Panc1 (cell line): ENCODE data around the gene PRRT3. TPM values are rescaled to one million over a fixed set of nuclear protein-coding genes. Genes with fewer than 3 reads are reported as not detected.

Experiments
- ATAC-seq: fragments of 200-7000 bp; cut with Tn5 transposase; 2 replicates; pipeline ENCODE4 v1.9.1; 2020; ENCODE audit warnings: mild to moderate bottlenecking, moderate library complexity
- BruUV-seq: library from RNA; stranded (reverse); fragments of 400-500 nt; replicated peaks from 2 replicates; lab custom pipeline; 2021; lab: Mats Ljungman, UMichigan
- CTCF ChIA-PET: fragments of 300-600 bp; sonication (Branson Sonifier 250); formaldehyde crosslinking; loops from one replicate; lab custom pipeline; 2022; ENCODE audit warnings: antibody characterized with exemption; lab: Charles Lee
- POLR2A ChIA-PET: fragments of 300-600 bp; sonication (Branson Sonifier 250); formaldehyde crosslinking; loops from one replicate; lab custom pipeline; 2022; ENCODE audit warnings: antibody characterized with exemption; lab: Charles Lee
- DNase-seq: peaks from one replicate; pipeline ENCODE4 v3.0.0-alpha.2; 2010; ENCODE audit warnings: low read depth, low spot score
- H3K27ac ChIP-seq: 2 replicates; pipeline ENCODE4 v1.5.1; 2011; ENCODE audit warnings: mild to moderate bottlenecking, low read length, inconsistent platforms
- H3K27me3 ChIP-seq: fragments of 200-500 bp; sonication (Bioruptor generic); 2 replicates; pipeline ENCODE4 v1.6.0; 2014; ENCODE audit warnings: low read length, inconsistent platforms; ENCODE audit not compliant: control insufficient read depth, insufficient read depth
- H3K36me3 ChIP-seq: fragments of 200-500 bp; sonication (Bioruptor generic); 2 replicates; pipeline ENCODE4 v1.5.1; 2014; ENCODE audit warnings: inconsistent platforms, mild to moderate bottlenecking, low read length, moderate library complexity; ENCODE audit not compliant: control insufficient read depth, insufficient read depth
- H3K4me1 ChIP-seq: 2 replicates; pipeline ENCODE4 v1.5.1; 2011; ENCODE audit warnings: inconsistent platforms, mild to moderate bottlenecking, low read length, moderate library complexity; ENCODE audit not compliant: control insufficient read depth, insufficient read depth
- H3K4me3 ChIP-seq, 2 experiments: 2 replicates each; pipeline ENCODE4 v1.5.1; 2011 to 2012; ENCODE audit warnings: low read depth in 2 of 2, low read length in 2 of 2, mild to moderate bottlenecking in 2 of 2, inconsistent platforms in 1 of 2, moderate library complexity in 1 of 2
- H3K9me3 ChIP-seq: fragments of 200-500 bp; sonication (Bioruptor generic); 2 replicates; pipeline ENCODE4 v1.5.1; 2014; ENCODE audit warnings: low read depth, mild to moderate bottlenecking, inconsistent platforms, low read length, moderate library complexity; ENCODE audit not compliant: control insufficient read depth, insufficient read depth
- CTCF ChIP-seq: fragments of 450-650 bp; IDR thresholded peaks from 2 replicates; pipeline ENCODE4 v1.5.1; 2017; ENCODE audit warnings: mild to moderate bottlenecking
- POLR2AphosphoS5 ChIP-seq: IDR thresholded peaks from 2 replicates; pipeline ENCODE4 v1.6.1; 2012; ENCODE audit warnings: mild to moderate bottlenecking, low read depth, low read length, moderate library complexity
- REST ChIP-seq, 2 experiments: IDR thresholded peaks; 2 replicates each; pipeline ENCODE4 v1.6.1; 2011 to 2012; ENCODE audit warnings: low read depth in 2 of 2, control low read depth in 1 of 2, low read length in 1 of 2, mild to moderate bottlenecking in 1 of 2, moderate library complexity in 1 of 2; ENCODE audit not compliant: insufficient read depth in 1 of 2
- SIN3A ChIP-seq: IDR thresholded peaks from 2 replicates; pipeline ENCODE4 v1.6.1; 2012; ENCODE audit warnings: low read depth, mild to moderate bottlenecking, low read length, moderate library complexity, borderline replicate concordance; ENCODE audit not compliant: insufficient read depth
- TCF7L2 ChIP-seq: IDR thresholded peaks from 2 replicates; pipeline ENCODE4 v1.6.1; 2011; ENCODE audit warnings: mild to moderate bottlenecking, low read depth, low read length, inconsistent platforms
- in situ Hi-C: cut with HindIII; loops from 2 replicates; pipeline ENCODE4 v1.10.0; 2016; ENCODE audit warnings: low sequenced_read_pairs, low pct_unique_long_range_greater_than_20kb
- intact Hi-C: fragments of 100-400 bp; cut with micrococcal nuclease; formaldehyde crosslinking; loops from one replicate; pipeline ENCODE4 v1.10.0; 2022; ENCODE audit not compliant: unreplicated experiment
- total RNA-seq: library from RNA; stranded (reverse); gene quantifications from one replicate; pipeline ENCODE4 v1.2.1, GENCODE V29; 2021; ENCODE audit not compliant: unreplicated experiment

Gene PRRT3
- total RNA-seq, 1 experiment from 2014 or later = 1.1 TPM

GRCh38 chr3:9912294-9912935 lies 39.8 kb downstream of the PRRT3 start:
- ChIA-PET POLR2A (interaction anchor here (0.6 kb wide), 1 partner anchor 19 kb away, joined by 3 read pairs; no protein-coding TSS in a partner anchor), CTCF (interaction anchor here (0.6 kb wide), 1 partner anchor 53 kb away, joined by 3 read pairs; no protein-coding TSS in a partner anchor)
- Histone ChIP-seq H3K4me1 (peaks cover 22% of the 10 kb centered on the region), H3K4me3 (no peak overlapping the region), H3K27me3 (no peaks in the 10 kb centered on the region), H3K36me3 (no peaks in the 10 kb centered on the region), H3K9me3 (no peaks in the 10 kb centered on the region), H3K27ac (no peak overlapping the region)
- ATAC-seq = no peak
- no TSS peak for BruUV-seq
- TF ChIP-seq SIN3A (no peak), REST (IDR thresholded peaks at IDR 0.05; ENCODE audit: insufficient read depth in 1 of 2, low read depth in 2 of 2, low read length in 1 of 2) (no peak), POLR2AphosphoS5 (no peak), CTCF (no peak), TCF7L2 (no peak)
- intact Hi-C loops = no loop called here
- in situ Hi-C loops = no loop called here
- DNase-seq = no peak

- ATAC-seq (no peak), DNase-seq (no peak)
- Histone ChIP-seq H3K4me1 (peaks cover 19% of the 10 kb centered on the region), H3K9me3 (no peaks in the 10 kb centered on the region), H3K36me3 (no peaks in the 10 kb centered on the region), H3K27me3 (no peaks in the 10 kb centered on the region), H3K27ac (no peak overlapping the region), H3K4me3 (no peak overlapping the region)
- in situ Hi-C loops (no loop called here), intact Hi-C loops (no loop called here)
- BruUV-seq = no TSS peak
- TF ChIP-seq CTCF (no peak), POLR2AphosphoS5 (no peak), SIN3A (no peak), TCF7L2 (no peak), REST (IDR thresholded peaks at IDR 0.05; ENCODE audit: insufficient read depth in 1 of 2, low read depth in 2 of 2, low read length in 1 of 2) (no peak)
- POLR2A ChIA-PET = interaction anchor here (0.6 kb wide), 1 partner anchor 20 kb away, joined by 3 read pairs; no protein-coding TSS in a partner anchor
- CTCF ChIA-PET = no interaction called here
Observed at GRCh38 chr3:9911863-9912262, 40.3 kb downstream of the PRRT3 start.
